Prostate gland (tissue), 1 donor: Measurements from ENCODE around the gene RDH16.

Experiments
- POLR2A ChIP-seq: fragments of 450-650 bp; IDR thresholded peaks from one replicate; pipeline ENCODE4 v1.6.1; 2016; ENCODE audit warnings: antibody characterized with exemption, mild to moderate bottlenecking
- POLR2AphosphoS5 ChIP-seq: sonication (generic); formaldehyde crosslinking; IDR thresholded peaks from one replicate; pipeline ENCODE4 v1.6.1; 2017; ENCODE audit warnings: antibody characterized with exemption

GRCh38 chr12:56954958-56955355 is 2.5 kb downstream of the RDH16 start:
- no peak for TF ChIP-seq POLR2A
- TF ChIP-seq POLR2AphosphoS5 = no peak
